ENCODE measurements around the gene PDGFB.
A peak's percentile ranks its signal among the peaks of the same experiment; 100 is the strongest.

PDGFB gene

DNA sequence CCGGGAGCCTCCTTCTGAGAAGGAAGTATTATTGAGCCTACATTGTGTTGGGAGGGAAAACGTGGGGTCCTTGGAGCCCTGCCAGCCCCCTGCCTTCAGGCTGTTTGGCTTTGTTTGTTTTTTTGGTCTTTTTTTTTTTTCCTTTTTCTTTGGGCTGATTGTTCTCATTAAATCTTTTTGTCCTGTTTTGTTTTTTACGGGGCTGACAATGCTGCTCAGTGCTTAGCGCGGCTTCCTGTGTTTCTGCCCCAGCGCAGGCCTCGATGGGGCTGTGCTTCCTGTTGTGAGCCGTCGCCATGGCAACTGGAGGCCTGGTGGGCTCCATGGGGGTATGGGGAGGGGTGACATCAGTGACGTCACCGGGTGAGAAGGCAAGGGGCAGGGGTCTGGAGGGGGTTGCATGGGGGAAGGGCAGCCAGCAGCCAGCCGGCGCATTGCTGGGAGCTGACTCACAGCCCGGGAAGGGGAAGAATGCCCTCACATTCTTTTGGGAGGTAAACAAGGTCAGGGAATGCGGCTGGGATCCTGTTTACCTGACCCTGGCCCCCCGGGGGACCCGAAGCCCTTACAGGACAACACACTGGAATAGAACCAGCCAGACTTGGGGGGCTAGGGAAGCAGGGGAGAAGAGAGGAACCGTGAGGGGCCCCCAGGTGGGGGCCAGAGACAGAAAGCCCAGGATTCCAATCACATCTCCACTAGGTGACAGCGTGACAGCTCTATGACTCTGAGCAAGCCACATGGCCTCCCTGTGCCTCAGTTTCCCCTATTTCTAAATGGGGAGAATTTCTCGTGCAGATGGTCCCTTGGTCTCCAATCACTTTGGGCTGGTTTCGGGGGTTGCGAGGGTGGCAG, 70.1 kb downstream of the PDGFB start:
- peak; percentile 78 for DNase-seq (ENCODE audit: low read depth)

GRCh38 chr22:39173787-39174497, 70.8 kb downstream of the PDGFB start:
- DNase-seq (ENCODE audit: low read depth), result no peak
